C4-2B (cell line): ENCODE measurements around the gene CACNA1H.

ENCODE experiments used
- ZFX ChIP-seq: fragments of 450-650 bp; IDR thresholded peaks from 2 replicates; pipeline ENCODE4 v1.6.1; 2017
- TF ChIP-seq, protein P1 (sequence below): fragments of 450-650 bp; conservative IDR thresholded peaks from 2 replicates; pipeline ENCODE4 v1.5.1; 2017; ENCODE audit warnings: mild to moderate bottlenecking

DNA sequence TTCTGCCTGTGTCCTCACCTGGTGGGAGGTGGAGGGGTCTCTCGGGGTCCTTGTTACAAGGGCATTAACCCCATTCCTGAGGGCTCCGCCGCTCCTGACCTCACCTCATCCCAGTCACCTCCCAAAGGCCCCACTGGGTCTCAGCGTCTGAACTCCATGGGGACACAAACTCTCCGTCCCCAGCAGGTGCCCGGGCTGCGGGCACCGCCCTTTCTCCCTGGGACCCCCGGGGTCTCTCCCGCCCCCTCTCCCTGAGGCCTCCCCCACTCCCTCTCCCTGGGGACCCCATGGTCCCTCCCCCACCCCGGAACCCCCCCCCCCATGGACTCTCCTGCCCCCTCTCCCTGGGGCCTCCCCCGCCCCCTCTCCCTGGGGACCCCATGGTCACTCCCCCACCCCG lies 24.8 kb downstream of the CACNA1H start:
- TF ChIP-seq, protein P1, sequence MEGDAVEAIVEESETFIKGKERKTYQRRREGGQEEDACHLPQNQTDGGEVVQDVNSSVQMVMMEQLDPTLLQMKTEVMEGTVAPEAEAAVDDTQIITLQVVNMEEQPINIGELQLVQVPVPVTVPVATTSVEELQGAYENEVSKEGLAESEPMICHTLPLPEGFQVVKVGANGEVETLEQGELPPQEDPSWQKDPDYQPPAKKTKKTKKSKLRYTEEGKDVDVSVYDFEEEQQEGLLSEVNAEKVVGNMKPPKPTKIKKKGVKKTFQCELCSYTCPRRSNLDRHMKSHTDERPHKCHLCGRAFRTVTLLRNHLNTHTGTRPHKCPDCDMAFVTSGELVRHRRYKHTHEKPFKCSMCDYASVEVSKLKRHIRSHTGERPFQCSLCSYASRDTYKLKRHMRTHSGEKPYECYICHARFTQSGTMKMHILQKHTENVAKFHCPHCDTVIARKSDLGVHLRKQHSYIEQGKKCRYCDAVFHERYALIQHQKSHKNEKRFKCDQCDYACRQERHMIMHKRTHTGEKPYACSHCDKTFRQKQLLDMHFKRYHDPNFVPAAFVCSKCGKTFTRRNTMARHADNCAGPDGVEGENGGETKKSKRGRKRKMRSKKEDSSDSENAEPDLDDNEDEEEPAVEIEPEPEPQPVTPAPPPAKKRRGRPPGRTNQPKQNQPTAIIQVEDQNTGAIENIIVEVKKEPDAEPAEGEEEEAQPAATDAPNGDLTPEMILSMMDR, result no peak
- no peak for TF ChIP-seq ZFX
